HG02870 (cell line): ENCODE measurements around the gene NUCKS1.

Experiments
- ATAC-seq: cut with Tn5 transposase; IDR thresholded peaks from one replicate; pipeline ENCODE4 v1.9.1; 2021; ENCODE audit warnings: mild to moderate bottlenecking, moderate library complexity; ENCODE audit not compliant: unreplicated experiment

The NUCKS1 gene

GRCh38 chr1:205772607-205773032 lies 22.6 kb upstream of the NUCKS1 start:
- no peak for ATAC-seq

- ATAC-seq, result no peak
Measured at GRCh38 chr1:205770618-205771017, 20.6 kb upstream of the NUCKS1 start.

- ATAC-seq, result no peak
Measured at GRCh38 chr1:205769641-205770365, 19.8 kb upstream of the NUCKS1 start.

- ATAC-seq, result no peak
Measured at GRCh38 chr1:205767248-205767647, 17.3 kb upstream of the NUCKS1 start.

- no peak for ATAC-seq
Measured at GRCh38 chr1:205766570-205766969, 16.6 kb upstream of the NUCKS1 start.

- ATAC-seq, result no peak
Measured at GRCh38 chr1:205766038-205766437, 16.1 kb upstream of the NUCKS1 start.

- no peak for ATAC-seq
Measured at GRCh38 chr1:205764578-205764977, 14.6 kb upstream of the NUCKS1 start.

GRCh38 chr1:205763980-205764379 lies 14.0 kb upstream of the NUCKS1 start:
- no peak for ATAC-seq

GRCh38 chr1:205760606-205761005 lies 10.6 kb upstream of the NUCKS1 start:
- no peak for ATAC-seq

GRCh38 chr1:205756552-205756951 lies 6.6 kb upstream of the NUCKS1 start:
- no peak for ATAC-seq

- no peak for ATAC-seq
Measured at GRCh38 chr1:205754857-205755256, 4.9 kb upstream of the NUCKS1 start.

GRCh38 chr1:205751036-205751651 lies 1.2 kb upstream of the NUCKS1 start:
- no peak for ATAC-seq

GRCh38 chr1:205749234-205750137 lies 496 bp downstream of the NUCKS1 start:
- ATAC-seq, result peak; percentile 71

GRCh38 chr1:205748403-205749233 lies 1.4 kb downstream of the NUCKS1 start:
- peak; percentile 12 for ATAC-seq

GRCh38 chr1:205746757-205747412 lies 3.1 kb downstream of the NUCKS1 start:
- ATAC-seq, result no peak

GRCh38 chr1:205744403-205744802 lies 5.6 kb downstream of the NUCKS1 start:
- no peak for ATAC-seq

GRCh38 chr1:205743977-205744376 lies 6.0 kb downstream of the NUCKS1 start:
- no peak for ATAC-seq

GRCh38 chr1:205741681-205742080 lies 8.3 kb downstream of the NUCKS1 start:
- ATAC-seq, result no peak

- no peak for ATAC-seq
Measured at GRCh38 chr1:205739348-205740160, 10.4 kb downstream of the NUCKS1 start.
